Skin epidermis (tissue), 12 donors: ENCODE results near the gene TUSC2.
A peak's percentile ranks its signal among the peaks of the same experiment; 100 is the strongest.

Experiments used
- H3K27ac ChIP-seq, 21 experiments: fragments of 200-600 bp; sonication (generic) in 11 of 21; one replicate each; pipeline ENCODE4 v1.5.0; 2020; ENCODE audit warnings: mild to moderate bottlenecking in 3 of 21, inconsistent platforms in 2 of 21, moderate library complexity in 2 of 21
- H3K4me3 ChIP-seq, 7 experiments: fragments of 200-600 bp; sonication (generic) in 2 of 7; one replicate each; pipeline ENCODE4 v1.5.0; 2020; ENCODE audit warnings: inconsistent platforms in 2 of 7, mild to moderate bottlenecking in 2 of 7, moderate library complexity in 1 of 7

Gene TUSC2

GRCh38 chr3:50327943-50328691 is at the start of gene TUSC2:
TSS of gene TUSC2 (minus strand) at chr3:50328223. CDS start at chr3:50328099, 124 bp downstream.
- Histone ChIP-seq H3K27ac (peak within 1 kb of the TSS; percentile 6 to 94 (median 86)), H3K4me3 (peak within 1 kb of the TSS; percentile 66 to 95 (median 90))

- Histone ChIP-seq H3K27ac (no peak overlapping the region), H3K4me3 (no peak overlapping the region)
Observed at GRCh38 chr3:50375258-50375931, 47.4 kb upstream of the TUSC2 start.

GRCh38 chr3:50374363-50375257 is 46.6 kb upstream of the TUSC2 start:
- Histone ChIP-seq H3K4me3 (no peak overlapping the region), H3K27ac (no peak overlapping the region)

- Histone ChIP-seq H3K4me3 (no peak overlapping the region), H3K27ac (no peak overlapping the region)
Observed at GRCh38 chr3:50373146-50374051, 45.4 kb upstream of the TUSC2 start.

GRCh38 chr3:50372349-50372748 is 44.3 kb upstream of the TUSC2 start:
- Histone ChIP-seq H3K4me3 (no peak overlapping the region), H3K27ac (no peak overlapping the region)

- Histone ChIP-seq H3K27ac (no peak overlapping the region), H3K4me3 (no peak overlapping the region)
Observed at GRCh38 chr3:50371133-50371685, 43.2 kb upstream of the TUSC2 start.

GRCh38 chr3:50370594-50370993 is 42.6 kb upstream of the TUSC2 start:
- H3K4me3 ChIP-seq: no peak overlapping the region
- no peak overlapping the region for H3K27ac ChIP-seq

- no peak overlapping the region for H3K27ac ChIP-seq
- H3K4me3 ChIP-seq: no peak overlapping the region
Observed at GRCh38 chr3:50369012-50369670, 41.1 kb upstream of the TUSC2 start.

- Histone ChIP-seq H3K27ac (peak overlapping the region in 13 of 21 experiments; percentile 29 to 84 (median 59)), H3K4me3 (peak overlapping the region; percentile 44 to 57 (median 51))
Observed at GRCh38 chr3:50365842-50366220, 37.8 kb upstream of the TUSC2 start.

- H3K27ac ChIP-seq: peak overlapping the region in 19 of 21 experiments; percentile 15 to 84 (median 59)
- peak overlapping the region; percentile 44 to 57 (median 51) for H3K4me3 ChIP-seq
Observed at GRCh38 chr3:50365080-50365841, 37.2 kb upstream of the TUSC2 start.

GRCh38 chr3:50364573-50365079 is 36.6 kb upstream of the TUSC2 start:
- Histone ChIP-seq H3K27ac (peak overlapping the region in 13 of 21 experiments; percentile 2 to 78 (median 40)), H3K4me3 (peak overlapping the region; percentile 44 to 57 (median 51))

GRCh38 chr3:50359760-50360110 is 31.7 kb upstream of the TUSC2 start:
- Histone ChIP-seq H3K27ac (peak overlapping the region in 3 of 21 experiments; percentile 93 to 97 (median 97)), H3K4me3 (peak overlapping the region in 2 of 7 experiments; percentile 76 to 94)

- Histone ChIP-seq H3K27ac (peak within 1 kb of the TSS; percentile 71 to 99 (median 94)), H3K4me3 (peak within 1 kb of the TSS; percentile 69 to 98 (median 79))
Observed at GRCh38 chr3:50358911-50359759, 31.1 kb upstream of the TUSC2 start, which contains the start of gene TMEM115. TSS of gene TMEM115 (minus strand) at chr3:50359521. CDS start at chr3:50359063, 458 bp downstream.

- peak overlapping the region; percentile 71 to 99 (median 94) for H3K27ac ChIP-seq
- peak overlapping the region; percentile 69 to 98 (median 79) for H3K4me3 ChIP-seq
Observed at GRCh38 chr3:50358355-50358910, 30.4 kb upstream of the TUSC2 start.

GRCh38 chr3:50357481-50357880 is 29.5 kb upstream of the TUSC2 start:
- Histone ChIP-seq H3K27ac (peak overlapping the region in 8 of 21 experiments; percentile 14 to 99 (median 94)), H3K4me3 (peak overlapping the region; percentile 69 to 98 (median 79))

GRCh38 chr3:50356553-50356952 is 28.5 kb upstream of the TUSC2 start:
- Histone ChIP-seq H3K27ac (peak overlapping the region in 8 of 21 experiments; percentile 6 to 95 (median 44)), H3K4me3 (peak overlapping the region in 3 of 7 experiments; percentile 13 to 98 (median 15))
